ENCODE results near the gene COX6A2. TPM values are rescaled to one million over a fixed set of nuclear protein-coding genes. Genes with fewer than 3 reads are reported as not detected.

The COX6A2 gene
- polyA plus RNA-seq, 1 donor (not counting 4 experiments of a cell fraction or from before 2014, with no cell fraction given) = not detected

GRCh38 chr16:31400191-31400590 lies 28.0 kb downstream of the COX6A2 start:
- H3K4me3 ChIP-seq (ENCODE audit: control insufficient read depth in 2 of 3, extremely low read depth in 1 of 3, insufficient read depth in 2 of 3, low read depth in 1 of 3, low read length in 3 of 3) = no peak overlapping the region
- H3K36me3 ChIP-seq (ENCODE audit: control insufficient read depth in 2 of 2, extremely low read depth in 1 of 2, insufficient read depth in 2 of 2, low read length in 2 of 2) = no peaks in the 10 kb centered on the region
- no peak overlapping the region for H3K9ac ChIP-seq (ENCODE audit: control insufficient read depth, extremely low read depth, insufficient read depth, low read length)
- dilution Hi-C loops (cut with MboI; ENCODE audit: extremely low pct_ligation_motif_present, low sequenced_read_pairs) = no loop called here
- no peaks in the 10 kb centered on the region for H3K27me3 ChIP-seq (ENCODE audit: control insufficient read depth, extremely low read depth, insufficient read depth, low read length)
- TF ChIP-seq EZH2 (IDR thresholded peaks at IDR 0.05; ENCODE audit: low read length) (no peak), CTCF (optimal IDR thresholded peaks at IDR 0.05 in 1 of 3, IDR thresholded peaks at IDR 0.05 in 1 of 3, conservative IDR thresholded peaks at IDR 0.05 in 1 of 3; ENCODE audit: extremely low read depth in 1 of 3, insufficient read depth in 2 of 3, low read length in 3 of 3) (no peak)
- no peak overlapping the region for H3K4me2 ChIP-seq (ENCODE audit: control insufficient read depth, extremely low read depth, insufficient read depth, low read depth, low read length)
- no peaks in the 10 kb centered on the region for H3K4me1 ChIP-seq (ENCODE audit: control insufficient read depth, extremely low read depth, insufficient read depth, low read length)
- H3K9me1 ChIP-seq (ENCODE audit: control insufficient read depth, extremely low read depth, insufficient read depth, low read length) = no peaks in the 10 kb centered on the region
- H4K20me1 ChIP-seq (ENCODE audit: control insufficient read depth, extremely low read depth, insufficient read depth, low read length) = no peaks in the 10 kb centered on the region
- no peak for DNase-seq (ENCODE audit: low read depth, low spot score)
- H3K27ac ChIP-seq (ENCODE audit: control insufficient read depth, insufficient read depth, low read length) = no peak overlapping the region
- no peaks in the 10 kb centered on the region for H3K9me3 ChIP-seq (ENCODE audit: control insufficient read depth, low read depth, low read length)
- H3K79me2 ChIP-seq (ENCODE audit: control insufficient read depth, insufficient read depth, low read length) = no peaks in the 10 kb centered on the region
- no peak overlapping the region for H2AFZ ChIP-seq (ENCODE audit: control insufficient read depth, low read length)
- no peak for FAIRE-seq

- Histone ChIP-seq H2AFZ (ENCODE audit: control insufficient read depth, low read length) (no peak overlapping the region), H3K9me3 (ENCODE audit: control insufficient read depth, low read depth, low read length) (no peaks in the 10 kb centered on the region), H3K4me2 (ENCODE audit: control insufficient read depth, extremely low read depth, insufficient read depth, low read depth, low read length) (no peak overlapping the region), H3K4me1 (ENCODE audit: control insufficient read depth, extremely low read depth, insufficient read depth, low read length) (no peaks in the 10 kb centered on the region), H3K27me3 (ENCODE audit: control insufficient read depth, extremely low read depth, insufficient read depth, low read length) (no peaks in the 10 kb centered on the region), H3K27ac (ENCODE audit: control insufficient read depth, insufficient read depth, low read length) (no peak overlapping the region), H3K36me3 (ENCODE audit: control insufficient read depth in 2 of 2, extremely low read depth in 1 of 2, insufficient read depth in 2 of 2, low read length in 2 of 2) (no peaks in the 10 kb centered on the region), H3K79me2 (ENCODE audit: control insufficient read depth, insufficient read depth, low read length) (no peaks in the 10 kb centered on the region), H3K9ac (ENCODE audit: control insufficient read depth, extremely low read depth, insufficient read depth, low read length) (no peak overlapping the region), H3K4me3 (ENCODE audit: control insufficient read depth in 2 of 3, extremely low read depth in 1 of 3, insufficient read depth in 2 of 3, low read depth in 1 of 3, low read length in 3 of 3) (no peak overlapping the region), H4K20me1 (ENCODE audit: control insufficient read depth, extremely low read depth, insufficient read depth, low read length) (no peaks in the 10 kb centered on the region), H3K9me1 (ENCODE audit: control insufficient read depth, extremely low read depth, insufficient read depth, low read length) (no peaks in the 10 kb centered on the region)
- TF ChIP-seq CTCF (optimal IDR thresholded peaks at IDR 0.05 in 1 of 3, IDR thresholded peaks at IDR 0.05 in 1 of 3, conservative IDR thresholded peaks at IDR 0.05 in 1 of 3; ENCODE audit: extremely low read depth in 1 of 3, insufficient read depth in 2 of 3, low read length in 3 of 3) = no peak
- no peak for TF ChIP-seq EZH2 (IDR thresholded peaks at IDR 0.05; ENCODE audit: low read length)
- dilution Hi-C loops (cut with MboI; ENCODE audit: extremely low pct_ligation_motif_present, low sequenced_read_pairs) = no loop called here
- no peak for DNase-seq (ENCODE audit: low read depth, low spot score)
- FAIRE-seq = no peak
These were observed 30.5 kb downstream of the COX6A2 start for GRCh38 chr16:31397701-31398100.

All from keratinocyte (primary cell).